SU-DHL-6 (cell line): ENCODE measurements around the gene NR4A3.
A peak's percentile ranks its signal among the peaks of the same experiment; 100 is the strongest.

ENCODE experiments used
- H2AFZ ChIP-seq: fragments of 200-600 bp; sonication (generic); 2 replicates; pipeline ENCODE4 v1.6.1; 2014; ENCODE audit warnings: low read depth, mild to moderate bottlenecking, moderate library complexity, mixed read lengths, antibody characterized with exemption, low read length; ENCODE audit not compliant: severe bottlenecking
- H3F3A ChIP-seq: fragments of 200-600 bp; shearing (Covaris generic); 2 replicates; pipeline ENCODE4 v1.6.0; 2016; ENCODE audit warnings: antibody characterized with exemption, mild to moderate bottlenecking; ENCODE audit not compliant: insufficient read depth
- H3K27ac ChIP-seq: fragments of 200-600 bp; sonication (generic); 2 replicates; pipeline ENCODE4 v1.5.1; 2016; ENCODE audit warnings: low read depth, mild to moderate bottlenecking, low read length, moderate library complexity, mixed read lengths
- H3K27me3 ChIP-seq: fragments of 200-600 bp; sonication (generic), shearing (Covaris generic); 2 replicates; pipeline ENCODE4 v1.6.0; 2014; ENCODE audit warnings: mild to moderate bottlenecking, low read length
- H3K36me3 ChIP-seq: fragments of 200-600 bp; sonication (generic); 2 replicates; pipeline ENCODE4 v1.6.1; 2014; ENCODE audit warnings: mild to moderate bottlenecking, low read length, mixed read lengths
- H3K4me2 ChIP-seq: fragments of 300-600, 200-600 bp; shearing (Covaris generic), sonication (generic); 2 replicates; pipeline ENCODE4 v1.6.0; 2014; ENCODE audit warnings: low read length, low read depth, mild to moderate bottlenecking; ENCODE audit not compliant: poor library complexity, severe bottlenecking
- H3K4me3 ChIP-seq: fragments of 200-600 bp; sonication (generic); 2 replicates; pipeline ENCODE4 v1.5.1; 2014; ENCODE audit warnings: antibody characterized with exemption, low read length, mild to moderate bottlenecking, mixed read lengths; ENCODE audit not compliant: insufficient read depth, poor library complexity, severe bottlenecking
- H3K79me2 ChIP-seq: fragments of 200-600 bp; sonication (generic); 2 replicates; pipeline ENCODE4 v1.6.1; 2014; ENCODE audit warnings: mild to moderate bottlenecking, low read length, moderate library complexity; ENCODE audit not compliant: insufficient read depth
- H3K9ac ChIP-seq: fragments of 200-600 bp; sonication (generic); 2 replicates; pipeline ENCODE4 v1.7.0; 2014; ENCODE audit warnings: mild to moderate bottlenecking, low read length
- H3K9me2 ChIP-seq: fragments of 200-600 bp; sonication (generic); replicated peaks from 2 replicates; pipeline ENCODE4 v1.6.1; 2014; ENCODE audit warnings: low read length; ENCODE audit not compliant: insufficient read depth
- H3K9me3 ChIP-seq: fragments of 200-600 bp; sonication (generic); 2 replicates; pipeline ENCODE4 v1.6.1; 2014; ENCODE audit warnings: low read length, mixed read lengths; ENCODE audit not compliant: insufficient read depth
- H4K20me1 ChIP-seq: fragments of 200-600 bp; sonication (generic); 2 replicates; pipeline ENCODE4 v1.6.1; 2014; ENCODE audit warnings: low read depth, mild to moderate bottlenecking, antibody characterized with exemption, low read length, moderate library complexity, mixed read lengths
- EZH2phosphoT487 ChIP-seq: fragments of 200-600 bp; sonication (generic), shearing (Covaris generic); conservative IDR thresholded peaks from 2 replicates; pipeline ENCODE4 v1.6.1; 2018; ENCODE audit warnings: mild to moderate bottlenecking, antibody characterized with exemption, low read length, moderate library complexity, mixed read lengths
- TF ChIP-seq, protein P1 (sequence below): fragments of 200-600 bp; sonication (generic); IDR thresholded peaks from one replicate; pipeline ENCODE4 v1.5.1; 2017; ENCODE audit warnings: antibody characterized with exemption, mild to moderate bottlenecking, low read length, moderate library complexity; ENCODE audit not compliant: insufficient read depth, poor library complexity, severe bottlenecking

NR4A3 gene

DNA sequence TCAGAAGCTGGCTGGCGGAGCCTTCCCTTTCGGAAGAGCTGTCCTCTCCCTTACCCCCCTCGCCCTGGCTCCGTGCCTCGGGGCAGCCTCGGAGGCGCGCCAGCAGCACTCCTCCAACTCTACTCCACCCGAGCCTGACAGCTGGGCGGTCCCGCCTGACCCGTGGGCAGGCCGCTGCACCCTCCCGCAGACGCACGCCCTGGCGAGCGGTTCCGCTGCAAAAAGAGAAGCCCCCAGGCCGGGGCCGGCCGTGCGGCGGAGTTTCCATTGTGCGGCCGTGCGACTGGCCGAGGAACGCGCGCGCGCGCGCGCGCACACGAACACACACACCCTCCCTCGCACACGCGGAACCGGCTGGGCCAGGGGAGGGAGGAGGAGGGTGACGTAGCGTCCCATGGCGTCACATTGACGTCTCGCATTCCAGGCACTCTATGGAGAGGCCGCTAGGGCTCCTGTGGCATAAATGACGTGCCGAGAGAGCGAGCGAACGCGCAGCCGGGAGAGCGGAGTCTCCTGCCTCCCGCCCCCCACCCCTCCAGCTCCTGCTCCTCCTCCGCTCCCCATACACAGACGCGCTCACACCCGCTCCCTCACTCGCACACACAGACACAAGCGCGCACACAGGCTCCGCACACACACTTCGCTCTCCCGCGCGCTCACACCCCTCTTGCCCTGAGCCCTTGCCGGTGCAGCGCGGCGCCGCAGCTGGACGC is at the start of gene NR4A3:
Gene NR4A3, plus strand, starts transcription at position 490 of the 713 bp plus-strand sequence. CDS start 6,158 bp downstream, outside the sequence.
- H3K9me3 ChIP-seq = no peaks in the 10 kb centered on the region
- H3K27ac ChIP-seq = peak within 1 kb of the TSS; percentile 66
- peak within 1 kb of the TSS; percentile 83 for H2AFZ ChIP-seq
- no peak for TF ChIP-seq EZH2phosphoT487
- TF ChIP-seq, protein P1, sequence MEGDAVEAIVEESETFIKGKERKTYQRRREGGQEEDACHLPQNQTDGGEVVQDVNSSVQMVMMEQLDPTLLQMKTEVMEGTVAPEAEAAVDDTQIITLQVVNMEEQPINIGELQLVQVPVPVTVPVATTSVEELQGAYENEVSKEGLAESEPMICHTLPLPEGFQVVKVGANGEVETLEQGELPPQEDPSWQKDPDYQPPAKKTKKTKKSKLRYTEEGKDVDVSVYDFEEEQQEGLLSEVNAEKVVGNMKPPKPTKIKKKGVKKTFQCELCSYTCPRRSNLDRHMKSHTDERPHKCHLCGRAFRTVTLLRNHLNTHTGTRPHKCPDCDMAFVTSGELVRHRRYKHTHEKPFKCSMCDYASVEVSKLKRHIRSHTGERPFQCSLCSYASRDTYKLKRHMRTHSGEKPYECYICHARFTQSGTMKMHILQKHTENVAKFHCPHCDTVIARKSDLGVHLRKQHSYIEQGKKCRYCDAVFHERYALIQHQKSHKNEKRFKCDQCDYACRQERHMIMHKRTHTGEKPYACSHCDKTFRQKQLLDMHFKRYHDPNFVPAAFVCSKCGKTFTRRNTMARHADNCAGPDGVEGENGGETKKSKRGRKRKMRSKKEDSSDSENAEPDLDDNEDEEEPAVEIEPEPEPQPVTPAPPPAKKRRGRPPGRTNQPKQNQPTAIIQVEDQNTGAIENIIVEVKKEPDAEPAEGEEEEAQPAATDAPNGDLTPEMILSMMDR = no peak
- H3K9ac ChIP-seq = peak within 1 kb of the TSS; percentile 86
- peaks cover 4% of the 10 kb centered on the region; the same call in 1 of the 2 replicates for H3K36me3 ChIP-seq
- peaks cover 31% of the 10 kb centered on the region for H3F3A ChIP-seq
- peak within 1 kb of the TSS; percentile 77 for H3K4me3 ChIP-seq
- H4K20me1 ChIP-seq = no peaks in the 10 kb centered on the region
- peak within 1 kb of the TSS; percentile 99 for H3K4me2 ChIP-seq
- H3K27me3 ChIP-seq = no peaks in the 10 kb centered on the region
- H3K79me2 ChIP-seq = 0 out of 2 replicates have a peak, but pooled peaks cover 4% of the 10 kb centered on the region
- H3K9me2 ChIP-seq = no peaks in the 10 kb centered on the region

DNA sequence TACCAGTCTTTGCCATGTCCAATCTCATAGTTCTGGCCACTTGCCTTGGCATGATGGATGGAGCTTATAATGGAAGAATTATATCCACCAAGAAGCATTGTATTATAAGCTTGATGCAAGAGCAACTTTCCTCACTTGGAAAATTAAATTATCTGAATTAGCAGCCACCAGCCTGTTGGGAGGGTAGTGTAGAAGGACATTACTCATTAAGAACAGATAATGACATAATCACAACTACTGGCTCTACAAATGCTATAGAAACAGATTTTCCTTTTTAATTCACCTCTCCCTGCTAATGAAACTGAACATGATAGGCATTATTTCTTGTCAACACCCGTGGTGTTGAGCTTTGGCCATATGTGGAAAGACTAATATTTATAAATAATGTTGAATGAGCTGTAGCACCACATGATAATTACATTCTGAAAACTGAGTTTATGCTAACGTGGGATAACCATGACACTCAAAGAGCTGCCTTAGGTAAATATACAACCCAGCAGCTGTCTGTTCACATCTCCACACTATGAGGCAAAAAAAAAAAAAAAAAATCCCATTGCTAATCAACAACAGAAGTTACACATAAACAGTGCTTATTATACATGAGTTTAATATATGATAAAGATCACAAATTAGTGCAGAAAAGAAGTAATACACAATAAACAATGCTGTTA is 48.1 kb upstream of the NR4A3 start:
- Histone ChIP-seq H3K27me3 (no peaks in the 10 kb centered on the region), H3K79me2 (no peaks in the 10 kb centered on the region), H3K4me2 (no peak overlapping the region), H4K20me1 (no peaks in the 10 kb centered on the region), H3K9ac (no peak overlapping the region), H3K27ac (no peak overlapping the region), H3K36me3 (no peaks in the 10 kb centered on the region), H3K9me3 (no peaks in the 10 kb centered on the region), H3K9me2 (no peaks in the 10 kb centered on the region), H3F3A (no peaks in the 10 kb centered on the region), H3K4me3 (no peak overlapping the region), H2AFZ (no peak overlapping the region)
- TF ChIP-seq, protein P1 = no peak
- TF ChIP-seq EZH2phosphoT487 = no peak

DNA sequence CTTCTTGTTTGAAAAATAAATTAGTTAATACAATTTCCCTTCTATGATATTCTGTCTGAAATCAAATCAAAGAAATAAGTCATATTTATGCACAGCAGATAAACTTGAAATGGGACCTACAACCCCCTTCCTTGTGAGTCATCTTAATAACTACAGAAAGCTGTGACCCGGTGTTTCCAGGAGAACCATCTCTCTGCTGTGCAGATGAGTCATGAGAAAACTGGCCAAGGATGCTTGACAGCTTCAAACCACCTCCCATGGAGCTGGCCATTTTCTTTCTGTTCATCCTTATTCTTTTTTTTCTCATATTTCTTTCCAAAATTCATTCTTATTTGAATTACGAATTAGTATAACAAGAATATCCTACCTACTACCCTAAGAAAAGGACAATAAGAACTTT is 43.4 kb upstream of the NR4A3 start:
- Histone ChIP-seq H3F3A (no peaks in the 10 kb centered on the region), H3K27me3 (no peaks in the 10 kb centered on the region), H3K4me3 (no peak overlapping the region), H3K79me2 (no peaks in the 10 kb centered on the region), H3K9me3 (no peaks in the 10 kb centered on the region), H3K4me2 (no peak overlapping the region), H3K27ac (no peak overlapping the region), H3K36me3 (no peaks in the 10 kb centered on the region), H3K9me2 (no peaks in the 10 kb centered on the region), H2AFZ (no peak overlapping the region), H3K9ac (no peak overlapping the region), H4K20me1 (no peaks in the 10 kb centered on the region)
- TF ChIP-seq, protein P1 = no peak
- no peak for TF ChIP-seq EZH2phosphoT487
